Lung (tissue), 12 donors: ENCODE data around the gene COL17A1. TPM values are rescaled to one million over a fixed set of nuclear protein-coding genes. Genes with fewer than 3 reads are reported as not detected.

ENCODE experiments used
- ATAC-seq: fragments of 200-7000 bp; cut with Tn5 transposase; one replicate; pipeline ENCODE4 v1.9.1; 2020; ENCODE audit warnings: moderate number of reproducible peaks; ENCODE audit not compliant: insufficient read depth, low FRiP score
- DNase-seq, 3 donors: peaks; one replicate each; pipeline ENCODE4 v3.0.0-alpha.2; 2013 to 2017
- H3K27ac ChIP-seq, 2 donors: one replicate each; pipeline ENCODE4 v1.5.1; 2013; ENCODE audit warnings: mild to moderate bottlenecking in 2 of 2, moderate library complexity in 2 of 2, control low read depth in 1 of 2, inconsistent platforms in 1 of 2, low read depth in 1 of 2, low read length in 1 of 2
- H3K27me3 ChIP-seq, 3 donors: one replicate each; pipeline ENCODE4 v1.5.1; 2013; ENCODE audit warnings: low read length in 2 of 3; ENCODE audit not compliant: control insufficient read depth in 3 of 3, insufficient read depth in 3 of 3
- H3K36me3 ChIP-seq, 4 donors: one replicate each; pipeline ENCODE4 v1.5.1; 2013; ENCODE audit warnings: low read length in 4 of 4, mild to moderate bottlenecking in 1 of 4, moderate library complexity in 1 of 4; ENCODE audit not compliant: control insufficient read depth in 4 of 4, insufficient read depth in 4 of 4
- H3K4me1 ChIP-seq, 5 donors: one replicate each; pipeline ENCODE4 v1.5.1; 2013; ENCODE audit warnings: low read length in 5 of 5, mild to moderate bottlenecking in 2 of 5, moderate library complexity in 1 of 5; ENCODE audit not compliant: control insufficient read depth in 5 of 5, insufficient read depth in 5 of 5
- H3K4me3 ChIP-seq: one replicate; pipeline ENCODE4 v1.5.1; 2013; ENCODE audit warnings: mild to moderate bottlenecking, control low read depth, moderate library complexity
- H3K9ac ChIP-seq, 2 donors: one replicate each; pipeline ENCODE4 v1.5.1; 2013; ENCODE audit warnings: low read length in 2 of 2, control low read depth in 1 of 2; ENCODE audit not compliant: insufficient read depth in 1 of 2
- H3K9me3 ChIP-seq, 4 donors: one replicate each; pipeline ENCODE4 v1.5.1; 2013; ENCODE audit warnings: low read length in 3 of 4, mild to moderate bottlenecking in 1 of 4, moderate library complexity in 1 of 4; ENCODE audit not compliant: control insufficient read depth in 4 of 4, insufficient read depth in 3 of 4
- WGBS, 2 donors: extraction: QIAGEN DNeasy Blood & Tissue Kit; methylation state at CpG; one replicate each; pipeline ENCODE4 v1.1.7; 2013; 5-methylcytosine and 5-hydroxymethylcytosine counted together
- polyA plus RNA-seq, 2 donors: library from polyadenylated mRNA; stranded (reverse); fragments of 200-250 nt; gene quantifications; one replicate each; pipeline ENCODE4 v1.2.1, GENCODE V29; 2013
- total RNA-seq, 2 donors: library from RNA; depleted of rRNA in 1 of 2; stranded (reverse); fragments of >200 nt in 1 of 2; gene quantifications; one replicate each; pipeline ENCODE4 v1.2.1, GENCODE V29; 2014 to 2021
- TF ChIP-seq, protein P1 (sequence below): IDR thresholded peaks from 2 replicates; pipeline ENCODE4 v1.5.1; 2012; ENCODE audit warnings: mild to moderate bottlenecking; ENCODE audit errors: control extremely low read depth, extremely low read depth
- donor health status: control.
- donor health status: control.
- donor health status: Bipolar disorder and iron deficiency.
- donor health status: healthy.
- donor health status: DM: yes; HTN: yes; CAD: no.

COL17A1 gene
- total and polyA plus RNA-seq, 4 donors: 0.92 to 2.5 (median 2.2) TPM

GRCh38 chr10:104061196-104061595, 24.5 kb downstream of the COL17A1 start:
- no peak overlapping the region for H3K27ac ChIP-seq
- WGBS, 2 donors: 94% methylated on average over 6 of the region's 6 CpGs
- no peaks in the 10 kb centered on the region for H3K27me3 ChIP-seq
- H3K9me3 ChIP-seq: no peaks in the 10 kb centered on the region
- no peaks in the 10 kb centered on the region for H3K36me3 ChIP-seq
- no peak overlapping the region for H3K9ac ChIP-seq
- DNase-seq (no peak), ATAC-seq (no peak)
- TF ChIP-seq, protein P1, sequence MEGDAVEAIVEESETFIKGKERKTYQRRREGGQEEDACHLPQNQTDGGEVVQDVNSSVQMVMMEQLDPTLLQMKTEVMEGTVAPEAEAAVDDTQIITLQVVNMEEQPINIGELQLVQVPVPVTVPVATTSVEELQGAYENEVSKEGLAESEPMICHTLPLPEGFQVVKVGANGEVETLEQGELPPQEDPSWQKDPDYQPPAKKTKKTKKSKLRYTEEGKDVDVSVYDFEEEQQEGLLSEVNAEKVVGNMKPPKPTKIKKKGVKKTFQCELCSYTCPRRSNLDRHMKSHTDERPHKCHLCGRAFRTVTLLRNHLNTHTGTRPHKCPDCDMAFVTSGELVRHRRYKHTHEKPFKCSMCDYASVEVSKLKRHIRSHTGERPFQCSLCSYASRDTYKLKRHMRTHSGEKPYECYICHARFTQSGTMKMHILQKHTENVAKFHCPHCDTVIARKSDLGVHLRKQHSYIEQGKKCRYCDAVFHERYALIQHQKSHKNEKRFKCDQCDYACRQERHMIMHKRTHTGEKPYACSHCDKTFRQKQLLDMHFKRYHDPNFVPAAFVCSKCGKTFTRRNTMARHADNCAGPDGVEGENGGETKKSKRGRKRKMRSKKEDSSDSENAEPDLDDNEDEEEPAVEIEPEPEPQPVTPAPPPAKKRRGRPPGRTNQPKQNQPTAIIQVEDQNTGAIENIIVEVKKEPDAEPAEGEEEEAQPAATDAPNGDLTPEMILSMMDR: no peak
- H3K4me3 ChIP-seq: no peak overlapping the region
- peaks cover 0 to 4% (median 0%) of the 10 kb centered on the region in 5 donors for H3K4me1 ChIP-seq

DNA sequence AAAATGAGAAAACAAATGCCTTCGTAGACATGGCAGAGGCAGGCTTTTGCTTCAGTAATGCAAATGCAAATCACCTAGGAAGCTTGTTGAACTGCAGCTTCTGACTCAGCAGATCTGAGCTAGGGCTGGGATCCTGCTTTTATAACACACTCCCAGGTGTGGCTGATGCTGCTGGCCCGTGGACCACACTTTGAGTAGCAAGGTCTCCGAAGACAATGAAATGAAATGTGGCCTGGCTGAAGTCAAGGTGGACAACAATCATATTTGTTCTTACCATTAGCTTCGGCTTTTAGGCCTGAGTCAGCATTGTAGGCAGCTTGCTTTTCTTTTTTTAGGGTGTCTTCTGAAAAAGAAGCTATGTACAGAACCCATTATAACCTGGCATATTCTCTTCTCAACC, 26.3 kb downstream of the COL17A1 start:
- no peak for ATAC-seq
- Histone ChIP-seq H3K27me3 (no peaks in the 10 kb centered on the region), H3K9ac (no peak overlapping the region), H3K36me3 (no peaks in the 10 kb centered on the region), H3K27ac (no peak overlapping the region), H3K9me3 (no peaks in the 10 kb centered on the region), H3K4me1 (no peaks in the 10 kb centered on the region), H3K4me3 (no peak overlapping the region)
- 78 to 87% methylated on average over 4 of the region's 4 CpGs for WGBS, 2 donors
- TF ChIP-seq, protein P1: no peak
- DNase-seq: no peak

DNA sequence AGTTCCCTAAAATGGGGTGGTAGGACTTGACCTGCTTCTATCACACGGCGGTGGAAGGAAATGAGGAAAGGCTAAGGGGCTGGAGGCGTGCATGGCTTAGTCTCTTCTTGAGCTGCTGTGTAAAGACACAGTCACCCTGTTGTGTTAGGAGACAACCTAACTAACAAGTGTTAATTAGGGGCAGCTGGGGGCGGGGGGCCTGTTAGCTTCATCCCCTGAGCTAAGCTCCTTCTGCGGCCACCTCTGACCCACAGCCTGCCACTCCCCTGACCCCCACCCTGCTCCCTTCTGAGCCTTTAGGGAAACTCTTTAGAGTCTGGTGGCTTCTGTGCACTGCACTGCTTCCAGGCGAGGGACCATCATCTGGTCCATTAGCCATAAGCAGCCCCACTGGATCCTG, 28.0 kb downstream of the COL17A1 start:
- DNase-seq: no peak
- WGBS, 2 donors: 62 to 74% methylated on average over 6 of the region's 6 CpGs
- H3K27ac ChIP-seq: no peak overlapping the region
- peaks cover 0 to under 1% (median 0%) of the 10 kb centered on the region in 5 donors for H3K4me1 ChIP-seq
- H3K4me3 ChIP-seq: no peak overlapping the region
- H3K36me3 ChIP-seq: no peaks in the 10 kb centered on the region
- TF ChIP-seq, protein P1: no peak
- no peaks in the 10 kb centered on the region for H3K27me3 ChIP-seq
- H3K9ac ChIP-seq: no peak overlapping the region
- no peak for ATAC-seq
- H3K9me3 ChIP-seq: no peaks in the 10 kb centered on the region

- WGBS, 2 donors: 87 to 91% methylated on average over 14 of the region's 14 CpGs
- H3K4me3 ChIP-seq: no peak overlapping the region
Observed at GRCh38 chr10:104056619-104057273, 28.9 kb downstream of the COL17A1 start.

More at GRCh38 chr10:104056619-104057273, 28.9 kb downstream of the COL17A1 start:
- Histone ChIP-seq H3K9ac (no peak overlapping the region), H3K27ac (no peak overlapping the region), H3K9me3 (no peaks in the 10 kb centered on the region), H3K4me1 (peaks cover 0 to 7% (median 0%) of the 10 kb centered on the region in 5 donors), H3K36me3 (no peaks in the 10 kb centered on the region), H3K27me3 (no peaks in the 10 kb centered on the region)
- no peak for DNase-seq
- TF ChIP-seq, protein P1: no peak
- no peak for ATAC-seq
